Measurements from ENCODE around the gene DOK5. TPM values are rescaled to one million over a fixed set of nuclear protein-coding genes. Genes with fewer than 3 reads are reported as not detected.

Gene DOK5
- polyA plus RNA-seq, 1 of the 3 experiments (the other 2 are of a cell fraction) = 12.4 TPM

DNA sequence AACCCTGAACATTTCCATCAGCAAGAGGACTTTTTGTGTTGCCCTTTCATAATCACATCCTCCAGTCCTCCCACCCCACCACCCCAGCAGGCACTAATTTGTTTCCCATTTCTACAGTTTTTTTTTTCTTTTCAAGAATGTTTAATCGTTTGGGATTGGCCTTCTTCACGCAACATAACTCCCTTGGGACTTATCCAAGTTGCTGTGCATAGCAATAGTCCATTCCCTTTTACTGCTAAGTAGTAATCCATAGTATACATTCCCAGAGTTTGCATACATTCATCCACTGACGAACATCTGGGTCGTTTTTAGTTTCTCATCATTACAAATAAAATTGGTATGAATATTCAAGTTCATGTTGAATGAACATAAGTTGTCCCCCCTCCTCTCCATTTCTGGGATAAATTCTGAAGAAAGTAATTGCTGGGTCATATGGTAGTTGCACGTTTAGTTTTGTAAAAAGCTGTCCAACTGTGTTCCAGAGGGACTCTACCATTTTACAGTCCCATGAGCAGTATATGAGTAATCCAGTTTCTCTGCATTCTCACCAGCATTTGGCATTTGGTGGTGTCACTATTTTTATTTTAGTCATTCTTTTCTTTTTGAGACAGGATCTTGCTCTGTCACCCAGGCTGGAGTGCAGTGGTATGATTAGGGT, 90.8 kb downstream of the DOK5 start:
- DNase-seq = no peak
- H3F3A ChIP-seq (replicated peaks; ENCODE audit: insufficient read depth) = no peaks in the 10 kb centered on the region
- TF ChIP-seq TCF12 (IDR thresholded peaks at IDR 0.05) = no peak
- no peak for TF ChIP-seq TEAD4 (IDR thresholded peaks at IDR 0.05; ENCODE audit: borderline replicate concordance, insufficient read depth)
- TF ChIP-seq MEF2A (IDR thresholded peaks at IDR 0.05; ENCODE audit: borderline replicate concordance, low read depth) = no peak
- TF ChIP-seq RFX5 (IDR thresholded peaks at IDR 0.05; ENCODE audit: low read length) = no peak
- TF ChIP-seq SIN3A (IDR thresholded peaks at IDR 0.05; ENCODE audit: borderline replicate concordance, low read depth, low read length) = no peak
- no peak for TF ChIP-seq RCOR1 (IDR thresholded peaks at IDR 0.05; ENCODE audit: low read length)
- TF ChIP-seq EZH2phosphoT487 (IDR thresholded peaks at IDR 0.05; ENCODE audit: borderline replicate concordance, low read depth) = no peak
- TF ChIP-seq GABPA (IDR thresholded peaks at IDR 0.05; ENCODE audit: low read depth) = no peak
- TF ChIP-seq RXRA (IDR thresholded peaks at IDR 0.05; ENCODE audit: borderline replicate concordance, low read depth) = no peak
- no peak for TF ChIP-seq CTCF (IDR thresholded peaks at IDR 0.05)
- POLR2A ChIA-PET = no interaction called here
- no peak overlapping the region for H3K4me2 ChIP-seq
- no peaks in the 10 kb centered on the region for H3K27me3 ChIP-seq (ENCODE audit: insufficient read depth)
- H3K9ac ChIP-seq = no peak overlapping the region
- CTCF ChIA-PET = no interaction called here
- no peak overlapping the region for H2AFZ ChIP-seq (ENCODE audit: low read depth)
- H3K79me2 ChIP-seq (ENCODE audit: insufficient read depth) = no peaks in the 10 kb centered on the region; the same call in 1 of the 2 replicates
- WGBS (ENCODE audit: low lambda C conversion rate) = 21% methylated on average over 5 of the region's 5 CpGs
- H3K9me3 ChIP-seq = no peaks in the 10 kb centered on the region
- H3K4me3 ChIP-seq (ENCODE audit: low read depth in 2 of 2, low read length in 1 of 2) = no peak overlapping the region
- no peaks in the 10 kb centered on the region for H3K9me2 ChIP-seq
- H3K36me3 ChIP-seq (replicated peaks in 1 of 2; ENCODE audit: control insufficient read depth in 1 of 2, insufficient read depth in 2 of 2, low read length in 1 of 2) = no peaks in the 10 kb centered on the region
- H3K27ac ChIP-seq (ENCODE audit: low read depth in 2 of 2, low read length in 1 of 2) = peak overlapping the region in 1 of 2 experiments; percentile 38; a peak in 1 of 4 replicates
- no peaks in the 10 kb centered on the region for H4K20me1 ChIP-seq (ENCODE audit: insufficient read depth)
- H3K4me1 ChIP-seq (ENCODE audit: control insufficient read depth in 1 of 2, insufficient read depth in 2 of 2, low read depth in 1 of 2, low read length in 1 of 2) = no peaks in the 10 kb centered on the region

- no peak overlapping the region for H3K27ac ChIP-seq (ENCODE audit: low read depth in 2 of 2, low read length in 1 of 2)
- no peaks in the 10 kb centered on the region for H3K4me1 ChIP-seq (ENCODE audit: control insufficient read depth in 1 of 2, insufficient read depth in 2 of 2, low read depth in 1 of 2, low read length in 1 of 2)
- 10% methylated on average over 2 of the region's 2 CpGs for WGBS (ENCODE audit: low lambda C conversion rate)
- no peaks in the 10 kb centered on the region for H4K20me1 ChIP-seq (ENCODE audit: insufficient read depth)
- no peak for DNase-seq
- no peaks in the 10 kb centered on the region for H3K79me2 ChIP-seq (ENCODE audit: insufficient read depth)
- no peak overlapping the region for H3K4me2 ChIP-seq
- no peaks in the 10 kb centered on the region for H3K9me2 ChIP-seq
- H2AFZ ChIP-seq (ENCODE audit: low read depth) = no peak overlapping the region
- ChIA-PET CTCF (no interaction called here), POLR2A (no interaction called here)
- TF ChIP-seq EP300 (IDR thresholded peaks at IDR 0.05; ENCODE audit: borderline replicate concordance in 1 of 2, low read depth in 1 of 2, low read length in 1 of 2) (no peak), POLR2AphosphoS5 (IDR thresholded peaks at IDR 0.05; ENCODE audit: low read depth, low read length) (no peak), SMC3 (IDR thresholded peaks at IDR 0.05; ENCODE audit: low read depth, low read length) (no peak), YY1 (IDR thresholded peaks at IDR 0.05; ENCODE audit: low read depth) (no peak), NRF1 (IDR thresholded peaks at IDR 0.05; ENCODE audit: low read depth, low read length) (no peak), REST (IDR thresholded peaks at IDR 0.05; ENCODE audit: low read depth, low read length) (no peak), FOSL2 (IDR thresholded peaks at IDR 0.05; ENCODE audit: borderline replicate concordance, low read depth) (no peak), EZH2phosphoT487 (IDR thresholded peaks at IDR 0.05; ENCODE audit: borderline replicate concordance, low read depth) (no peak), RXRA (IDR thresholded peaks at IDR 0.05; ENCODE audit: borderline replicate concordance, low read depth) (no peak), RFX5 (IDR thresholded peaks at IDR 0.05; ENCODE audit: low read length) (no peak), MEF2A (IDR thresholded peaks at IDR 0.05; ENCODE audit: borderline replicate concordance, low read depth) (no peak), SIN3A (IDR thresholded peaks at IDR 0.05; ENCODE audit: borderline replicate concordance, low read depth, low read length) (no peak), MXI1 (IDR thresholded peaks at IDR 0.05; ENCODE audit: low read depth, low read length) (no peak), FOXM1 (IDR thresholded peaks at IDR 0.05; ENCODE audit: low read depth) (no peak), NFIC (IDR thresholded peaks at IDR 0.05; ENCODE audit: borderline replicate concordance) (no peak), GABPA (IDR thresholded peaks at IDR 0.05; ENCODE audit: low read depth) (no peak), TCF12 (IDR thresholded peaks at IDR 0.05) (no peak), USF2 (IDR thresholded peaks at IDR 0.05; ENCODE audit: borderline replicate concordance, low read depth, low read length) (no peak)
- H3K27me3 ChIP-seq (ENCODE audit: insufficient read depth) = no peaks in the 10 kb centered on the region
- H3K36me3 ChIP-seq (replicated peaks in 1 of 2; ENCODE audit: control insufficient read depth in 1 of 2, insufficient read depth in 2 of 2, low read length in 1 of 2) = no peaks in the 10 kb centered on the region
- H3K9me3 ChIP-seq = no peaks in the 10 kb centered on the region
- H3K4me3 ChIP-seq (ENCODE audit: low read depth in 2 of 2, low read length in 1 of 2) = no peak overlapping the region
- no peak overlapping the region for H3K9ac ChIP-seq
- no peaks in the 10 kb centered on the region for H3F3A ChIP-seq (replicated peaks; ENCODE audit: insufficient read depth)
Measured at GRCh38 chr20:54570561-54570960, 95.2 kb downstream of the DOK5 start.
